Renal pelvis (tissue), 4 donors: ENCODE measurements around the gene RAPGEF3. TPM values are rescaled to one million over a fixed set of nuclear protein-coding genes. Genes with fewer than 3 reads are reported as not detected.

Source experiments
- DNase-seq: peaks from one replicate; pipeline ENCODE4 v3.0.0-alpha.2; 2013
- polyA plus RNA-seq, 3 donors: library from polyadenylated mRNA; unstranded; fragments of 120-200 nt; gene quantifications; one replicate each; pipeline ENCODE4 v1.2.1, GENCODE V29; 2013; ENCODE audit not compliant: insufficient read length in 3 of 3

The RAPGEF3 gene
- polyA plus RNA-seq, 3 donors = 67.0 to 100 (median 68.6) TPM

DNA sequence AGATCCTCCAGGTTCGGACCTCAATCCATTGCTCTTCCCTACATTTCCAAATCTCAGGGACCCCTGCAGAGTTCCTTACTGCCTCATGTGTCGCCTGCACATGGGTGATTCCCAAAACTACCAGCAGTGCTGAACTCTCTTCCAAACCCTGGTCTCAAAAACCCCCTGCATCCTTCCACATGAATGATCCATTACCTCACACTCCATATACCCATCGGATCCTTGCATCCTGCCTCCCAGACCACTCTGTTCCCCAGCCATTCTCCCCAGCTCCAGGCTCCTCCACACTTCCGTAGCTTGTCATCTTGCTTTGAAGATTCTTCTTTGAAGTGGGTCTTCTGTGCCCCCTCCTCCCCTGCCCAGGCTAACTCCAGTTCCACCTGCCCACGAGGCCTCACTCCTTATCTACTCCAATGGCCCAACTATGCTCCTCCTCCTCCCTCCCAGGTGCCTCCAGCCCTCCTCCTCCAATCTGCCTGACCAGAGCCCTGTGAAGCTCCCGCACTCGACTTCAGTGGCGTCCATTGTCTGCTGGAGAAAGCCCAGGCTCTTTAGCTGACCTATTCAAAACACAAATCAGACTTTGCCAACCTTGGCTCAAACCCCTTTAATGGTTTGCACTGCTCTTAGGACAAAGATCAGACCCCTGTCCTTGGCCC is 13.8 kb downstream of the RAPGEF3 start:
- DNase-seq = no peak

DNA sequence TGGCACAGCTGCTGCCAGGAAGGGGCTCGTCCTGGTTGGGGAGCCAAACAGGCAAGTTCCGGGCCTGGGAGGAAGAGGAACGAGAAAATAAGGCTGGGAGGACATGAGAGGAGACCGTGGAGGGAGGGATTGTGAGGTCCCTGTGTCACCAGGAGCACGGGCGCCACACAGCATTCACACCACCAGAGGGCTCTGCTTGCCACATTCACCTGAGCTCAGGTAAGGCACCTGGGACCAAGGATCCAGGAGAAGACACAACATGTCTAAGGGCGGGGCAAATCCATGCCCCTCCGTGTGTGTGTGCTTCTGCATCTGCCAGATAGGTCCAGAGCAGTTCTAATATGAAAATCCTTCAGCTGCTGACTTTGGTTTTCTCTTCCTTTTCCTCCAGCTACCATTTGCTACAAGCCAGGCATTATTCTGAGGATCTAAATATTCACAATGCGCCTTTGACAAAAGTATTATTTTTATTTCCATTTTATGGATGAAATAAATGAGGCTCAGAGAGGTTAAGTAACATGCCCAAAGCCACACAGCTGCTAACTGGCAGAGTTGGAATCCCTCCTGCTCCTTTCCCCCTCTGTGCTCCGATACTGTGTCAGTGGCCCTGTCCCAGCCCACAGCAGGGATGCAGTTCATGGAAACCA is 14.6 kb downstream of the RAPGEF3 start:
- DNase-seq = no peak

DNA sequence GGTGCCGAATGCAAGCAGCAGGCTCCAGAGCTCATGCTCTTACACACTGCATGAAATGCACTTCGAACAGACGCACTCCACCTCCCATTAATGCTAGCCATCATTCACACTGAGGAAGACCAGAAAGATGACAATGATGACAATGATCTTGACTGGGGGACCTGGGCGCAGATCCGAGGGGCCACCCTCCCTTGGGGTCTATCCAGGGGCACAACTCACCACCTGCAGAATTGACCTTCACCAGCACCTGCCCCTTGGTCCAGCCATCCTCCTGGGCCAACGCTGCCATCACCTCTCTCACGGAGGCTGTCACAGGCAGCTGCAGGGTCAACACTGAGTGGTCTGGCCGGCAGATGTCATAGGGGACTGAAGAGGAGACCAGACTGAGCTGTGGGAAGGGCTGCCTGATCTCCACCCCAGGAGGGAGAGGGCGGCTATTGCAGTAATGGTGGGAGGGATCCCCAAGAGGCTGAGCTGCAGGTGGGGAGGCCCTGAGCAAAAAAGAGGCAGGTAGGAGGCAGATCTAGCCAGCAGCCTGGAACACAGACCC is 15.3 kb downstream of the RAPGEF3 start:
- no peak for DNase-seq

DNA sequence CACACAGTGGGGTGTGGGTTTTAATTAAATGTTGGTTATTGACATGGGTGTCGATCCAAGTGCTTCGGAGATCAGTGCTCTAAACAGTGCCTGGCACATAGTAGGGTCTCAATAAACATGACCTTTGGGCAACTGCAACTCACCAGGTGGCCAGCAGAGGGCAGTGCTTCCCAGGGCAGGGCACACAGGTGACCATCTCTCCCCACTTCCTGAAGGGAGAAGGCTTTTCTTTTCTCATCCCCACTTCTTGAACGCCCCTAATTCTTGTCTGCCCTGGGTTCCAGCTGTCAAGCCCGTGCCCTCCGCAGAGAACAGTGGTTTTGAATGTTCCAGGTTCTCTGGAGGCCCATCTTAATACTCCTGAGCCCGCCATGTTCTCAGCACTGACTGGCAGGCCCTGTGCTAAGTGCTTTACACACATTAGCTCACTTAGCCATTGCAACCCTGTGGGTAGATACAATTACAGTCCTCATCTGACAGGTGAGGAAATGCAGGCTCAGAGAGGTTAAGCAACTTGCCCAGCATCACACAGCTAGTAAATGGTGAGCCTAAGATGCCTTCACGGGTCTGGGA is 16.3 kb downstream of the RAPGEF3 start:
- DNase-seq = no peak

DNA sequence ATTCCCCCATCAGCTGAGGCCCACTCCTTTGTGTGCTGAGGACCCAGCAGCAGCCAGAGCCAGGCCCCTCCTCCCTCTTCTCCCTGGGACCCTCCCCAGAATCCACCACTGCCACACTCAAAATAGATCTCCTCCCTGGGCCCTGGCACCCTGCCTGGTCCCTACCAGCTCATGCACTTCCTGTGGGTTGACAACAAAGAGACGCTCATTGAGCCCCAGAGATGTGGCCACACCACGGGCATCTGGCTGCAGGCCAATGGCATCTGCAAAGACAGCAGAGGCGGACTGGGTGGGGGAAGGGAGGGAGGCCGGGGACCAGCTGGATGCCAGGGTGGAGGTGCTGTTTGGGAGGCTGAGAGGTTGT is 17.4 kb downstream of the RAPGEF3 start:
- DNase-seq = no peak

DNA sequence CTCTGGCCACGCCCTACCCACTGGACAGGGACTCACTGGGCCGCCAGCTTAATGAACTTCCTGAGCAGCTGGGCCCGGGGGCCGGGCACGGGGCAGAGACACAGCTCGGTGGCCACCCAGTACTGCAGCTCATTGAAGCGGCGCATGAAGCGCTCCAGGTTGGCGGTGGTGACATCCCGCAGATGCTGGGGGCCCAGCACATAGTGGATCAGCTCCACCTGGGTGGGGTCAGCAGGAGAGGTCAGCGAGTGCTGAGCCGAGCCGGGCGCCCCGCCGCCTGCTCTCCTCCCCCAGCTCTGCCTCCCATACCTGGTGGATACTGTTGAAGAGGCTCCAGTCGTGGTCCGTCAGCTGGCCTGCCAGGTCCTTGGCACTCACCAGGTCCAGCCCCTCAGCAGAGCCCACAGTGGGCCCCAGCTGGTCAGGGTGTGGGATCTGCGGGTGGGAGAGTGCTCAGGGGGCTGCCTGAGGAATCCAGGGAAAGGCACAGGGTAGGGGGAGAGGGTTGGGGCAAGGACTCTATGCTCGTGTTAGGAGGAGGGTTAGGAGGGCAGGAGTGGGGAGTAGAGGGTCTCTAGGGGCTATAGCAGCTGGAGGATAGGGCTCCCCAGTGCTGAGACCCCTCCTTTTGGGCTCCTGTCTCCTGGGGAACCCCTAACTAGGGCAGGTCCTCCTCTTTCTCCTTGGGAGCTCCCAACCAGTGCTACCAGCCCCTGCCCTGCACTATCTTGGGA is 17.9 kb downstream of the RAPGEF3 start:
- no peak for DNase-seq

DNA sequence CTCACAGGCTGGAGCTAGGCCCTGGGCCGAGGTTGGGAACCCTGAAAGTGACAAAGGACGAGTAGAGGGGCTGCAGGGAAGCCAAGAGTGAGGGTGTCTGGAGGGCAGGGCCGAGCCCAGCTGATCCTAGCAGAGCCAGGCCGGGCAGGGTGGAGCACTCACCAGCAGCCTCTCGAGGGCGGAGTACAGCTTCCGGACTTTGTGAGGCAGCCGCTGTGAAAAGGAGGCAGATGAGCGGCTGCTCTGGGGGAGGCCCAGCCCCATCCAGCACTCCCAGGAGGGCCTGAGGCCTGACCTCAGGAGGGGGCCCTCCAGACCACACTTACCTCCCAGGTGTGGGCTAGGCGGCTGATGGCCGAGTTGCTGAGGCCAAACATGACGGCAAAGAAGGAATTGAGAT is 18.7 kb downstream of the RAPGEF3 start:
- no peak for DNase-seq

DNA sequence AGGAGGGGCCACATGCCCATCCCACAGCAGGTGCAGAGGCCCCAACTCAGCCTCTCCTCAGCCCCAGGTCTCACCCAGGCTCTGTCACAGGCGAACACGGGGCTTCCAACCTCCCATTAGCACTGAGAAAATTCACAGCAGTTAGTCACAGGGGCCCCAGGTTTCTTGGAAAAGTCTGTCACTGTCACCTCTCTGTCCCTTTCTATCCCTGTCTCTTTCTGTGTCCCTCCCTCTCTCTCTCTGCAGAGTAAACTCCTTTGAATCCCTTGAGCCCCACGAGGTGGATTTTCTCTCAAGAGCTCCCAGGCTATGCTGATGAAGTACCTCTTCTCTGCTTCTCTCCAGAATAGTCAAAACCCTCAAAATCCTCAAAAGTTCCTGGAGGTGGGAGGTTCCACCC is 19.4 kb downstream of the RAPGEF3 start:
- DNase-seq = no peak

DNA sequence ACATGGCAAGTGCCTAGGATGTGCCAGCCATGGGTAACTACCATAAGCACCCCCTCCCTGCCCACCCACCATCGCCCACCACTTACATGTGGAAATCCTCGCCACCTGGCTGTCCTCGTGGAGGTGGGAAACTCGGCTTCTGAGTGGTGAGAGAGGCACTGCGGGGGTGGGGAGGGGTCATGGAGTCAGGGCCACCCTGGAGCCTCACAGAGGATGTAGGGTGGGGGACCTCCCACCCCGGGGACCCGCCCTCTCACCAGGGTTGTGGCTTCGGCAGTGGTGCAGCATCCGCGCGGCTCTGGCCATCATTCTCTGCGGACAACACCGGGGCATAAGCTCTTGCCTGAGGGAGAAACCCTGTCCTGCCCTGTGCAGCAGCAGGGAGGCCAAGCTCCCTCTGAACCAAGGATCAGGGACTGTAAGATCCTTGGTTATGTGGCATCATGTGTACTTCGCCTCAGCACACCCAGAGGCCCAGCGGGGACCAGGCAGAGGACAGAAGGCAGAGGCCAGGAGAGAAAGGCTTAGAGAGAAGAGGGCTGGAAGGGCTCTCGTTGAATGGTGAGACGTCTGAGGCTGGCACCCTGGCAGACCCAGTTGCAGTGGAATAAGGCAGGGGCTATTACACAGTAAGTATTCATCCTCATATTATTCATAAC is 20.6 kb downstream of the RAPGEF3 start:
- DNase-seq = no peak

DNA sequence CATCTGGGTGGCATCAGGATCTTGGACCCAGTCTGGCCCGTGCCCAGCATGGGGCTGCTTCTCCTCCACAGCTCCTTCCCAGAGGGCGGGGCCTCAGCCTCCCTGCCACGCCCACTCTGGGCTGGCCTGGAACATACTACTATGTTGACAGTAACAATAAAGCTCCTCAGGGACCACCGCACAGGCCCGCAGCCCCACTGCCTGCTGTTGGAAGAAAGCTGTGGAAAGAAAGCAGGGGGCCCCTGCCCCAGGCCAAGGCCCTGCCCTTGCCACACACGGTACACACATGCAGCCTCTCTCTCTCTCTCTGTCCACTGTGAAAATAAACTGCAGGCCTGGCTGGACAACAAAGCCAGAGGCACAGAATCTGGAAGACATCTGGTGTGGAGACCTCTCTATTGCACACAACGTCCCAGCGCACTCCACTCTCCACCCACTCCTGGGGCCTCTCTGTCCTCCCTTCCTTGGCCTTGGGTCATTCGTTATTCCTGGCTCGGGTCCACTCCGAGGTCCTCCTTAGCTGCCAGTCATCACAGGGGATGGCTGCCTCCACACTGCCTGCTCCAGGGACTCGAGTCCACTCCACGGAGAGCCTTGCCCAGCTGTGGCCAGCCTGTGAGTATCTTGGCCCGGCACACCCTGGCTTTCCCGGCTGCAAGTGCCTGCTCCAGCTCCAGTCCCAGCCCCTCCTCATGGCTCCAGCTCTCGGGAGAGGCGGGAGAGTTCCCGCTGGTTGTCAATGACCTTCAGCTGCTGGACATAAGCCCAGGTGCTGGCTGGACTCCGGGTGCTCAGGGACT is 21.6 kb downstream of the RAPGEF3 start:
- DNase-seq = no peak

DNA sequence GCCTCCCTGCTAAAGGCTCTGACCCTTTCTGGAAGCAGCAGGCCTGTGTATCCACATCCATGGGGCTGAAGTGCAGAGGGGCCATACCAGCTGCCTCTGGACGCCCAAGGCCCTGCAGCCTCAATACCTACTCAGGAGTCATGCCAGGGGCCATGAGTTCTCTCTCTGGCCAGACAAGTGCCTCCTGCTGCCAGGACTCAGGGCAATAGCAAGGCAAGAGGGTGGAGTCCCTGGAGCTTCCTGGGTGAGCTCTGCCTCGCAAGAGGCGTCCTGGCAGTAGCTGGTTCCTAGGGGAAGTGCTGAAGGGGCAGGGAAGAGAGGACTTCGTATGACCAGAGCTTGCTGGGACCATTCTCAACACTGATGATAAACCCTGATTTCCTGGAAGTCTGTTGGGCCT is 22.5 kb downstream of the RAPGEF3 start:
- no peak for DNase-seq

DNA sequence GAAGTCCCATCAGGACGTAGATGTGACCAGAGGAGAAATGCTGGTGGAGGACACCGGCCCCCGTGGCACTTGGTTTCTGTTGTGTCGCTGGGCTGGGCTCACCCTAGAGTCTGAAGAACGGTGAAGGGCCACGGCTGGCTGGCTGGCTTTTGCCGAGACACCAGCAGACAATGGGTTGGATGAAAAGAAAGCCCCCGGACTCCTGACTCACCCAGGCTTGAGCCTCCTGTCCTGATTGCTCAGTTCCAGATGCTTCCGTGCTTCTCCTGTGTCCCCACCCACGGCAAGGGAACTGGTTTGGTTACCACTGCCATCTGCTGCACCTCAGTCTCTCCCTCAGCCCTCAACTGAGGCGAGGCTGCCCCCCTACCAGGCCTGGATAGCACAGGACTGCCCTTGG is 23.0 kb downstream of the RAPGEF3 start:
- no peak for DNase-seq

DNA sequence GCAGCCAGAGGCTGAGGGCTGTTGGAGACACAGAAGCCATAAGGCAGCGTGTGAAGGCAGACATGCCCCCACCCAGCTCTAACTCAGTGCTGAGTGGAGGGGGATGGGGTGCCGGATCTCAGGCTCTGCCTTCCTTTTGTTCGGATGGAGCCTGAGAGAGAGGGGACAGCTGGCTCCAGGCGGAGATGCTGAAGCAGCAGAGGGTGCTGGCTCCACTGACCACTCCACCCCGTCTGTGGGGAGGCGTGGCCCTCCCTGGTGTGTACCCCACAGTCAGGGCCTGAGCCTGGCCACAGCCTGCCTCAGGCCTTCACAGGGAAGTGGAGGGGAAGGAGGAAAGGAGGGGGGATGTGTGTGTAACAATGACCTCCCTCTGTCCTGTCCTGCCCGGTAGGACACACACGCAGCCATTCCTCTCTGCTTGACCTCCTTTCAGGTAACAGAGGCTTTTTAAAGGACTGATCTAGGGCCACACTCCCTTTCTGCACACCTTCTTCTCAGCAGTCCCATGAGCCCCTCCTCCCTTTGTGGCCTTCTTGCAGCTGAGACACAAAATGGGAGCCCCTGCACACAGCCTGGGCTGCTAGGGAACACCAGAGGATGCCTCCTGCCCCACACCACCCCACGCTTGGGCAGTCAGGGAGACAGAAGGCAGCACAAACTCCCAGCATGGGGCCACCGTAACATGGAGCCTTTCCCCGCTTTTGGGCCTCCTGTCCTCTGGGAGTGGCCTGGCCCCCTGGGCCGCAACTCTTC is 23.8 kb downstream of the RAPGEF3 start:
- no peak for DNase-seq

DNA sequence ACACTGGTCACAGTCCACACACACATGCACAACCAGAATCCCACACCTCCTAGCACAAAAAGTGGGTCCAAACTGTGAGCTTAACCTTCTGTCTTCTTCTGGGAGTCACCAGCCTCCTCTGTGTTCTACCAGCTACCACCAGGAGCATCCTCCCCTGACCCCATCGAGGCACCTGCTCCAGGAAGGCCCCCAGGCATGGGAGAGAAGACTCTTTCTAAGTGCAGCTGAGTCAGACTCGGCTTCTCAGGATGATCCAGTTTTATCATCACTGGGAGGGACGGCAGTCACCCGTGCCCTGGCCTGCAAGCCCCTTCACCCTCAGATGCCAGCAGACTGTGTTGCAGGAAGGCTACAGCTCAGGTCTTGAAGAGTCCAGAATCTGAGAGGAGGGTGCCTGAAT is 25.5 kb downstream of the RAPGEF3 start:
- no peak for DNase-seq

DNA sequence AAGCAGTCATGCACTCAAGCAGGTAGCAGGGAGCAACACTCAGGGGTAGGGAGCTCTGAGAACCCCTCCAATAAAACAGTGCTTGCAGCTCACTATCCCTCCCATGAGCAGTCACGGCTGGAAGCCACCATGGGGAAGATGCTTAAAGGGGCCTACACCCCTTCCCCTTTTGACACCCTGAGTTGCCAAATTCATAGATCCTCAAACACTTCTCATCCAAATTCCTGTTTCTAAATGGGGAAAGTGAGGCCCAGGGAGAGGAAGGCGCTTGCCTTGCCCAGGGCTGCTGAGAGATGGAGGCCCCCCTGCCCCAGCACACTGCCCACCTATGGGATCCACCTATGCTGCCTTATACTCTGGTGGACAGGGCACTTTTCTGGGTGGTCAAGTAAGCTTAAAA is 26.2 kb downstream of the RAPGEF3 start:
- no peak for DNase-seq

DNA sequence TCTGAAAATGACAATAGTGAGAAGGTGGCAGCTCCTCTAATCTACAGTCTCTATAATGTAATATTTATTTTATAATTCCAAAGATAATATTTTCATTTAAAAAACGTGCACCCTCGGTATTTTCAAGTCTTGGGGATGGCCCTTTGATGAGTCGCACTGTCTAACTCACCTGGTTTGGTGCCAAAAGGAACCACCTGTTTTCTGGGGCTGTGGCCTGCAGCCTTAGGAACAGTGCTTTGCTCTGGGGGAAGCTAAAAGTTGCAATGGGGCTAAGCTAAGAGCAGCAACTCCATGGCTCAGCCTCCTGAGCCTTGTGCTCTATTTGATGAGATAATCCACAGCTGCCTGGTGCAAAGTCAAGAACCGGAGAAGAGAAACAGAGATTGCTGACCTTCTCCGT is 27.0 kb downstream of the RAPGEF3 start:
- DNase-seq = no peak

DNA sequence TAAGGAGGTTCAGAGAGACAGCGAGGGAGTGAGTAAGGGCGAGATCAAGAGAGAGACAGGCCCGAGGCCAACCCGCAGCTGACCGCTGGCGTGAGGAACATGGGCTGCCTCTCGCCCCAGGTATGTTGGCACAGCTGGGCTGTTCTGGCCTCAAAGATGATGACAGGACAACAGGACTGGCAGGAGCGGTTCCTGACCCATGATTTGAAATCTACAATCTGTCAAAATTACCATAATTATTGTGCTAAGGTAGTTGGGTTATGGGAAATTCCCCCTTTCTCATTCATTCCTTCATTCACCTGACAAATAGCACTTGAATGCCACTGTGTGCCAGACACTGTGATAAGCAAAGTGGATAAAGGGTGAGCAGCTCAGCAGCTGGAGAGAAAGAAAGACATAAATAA is 28.3 kb downstream of the RAPGEF3 start:
- DNase-seq = no peak

DNA sequence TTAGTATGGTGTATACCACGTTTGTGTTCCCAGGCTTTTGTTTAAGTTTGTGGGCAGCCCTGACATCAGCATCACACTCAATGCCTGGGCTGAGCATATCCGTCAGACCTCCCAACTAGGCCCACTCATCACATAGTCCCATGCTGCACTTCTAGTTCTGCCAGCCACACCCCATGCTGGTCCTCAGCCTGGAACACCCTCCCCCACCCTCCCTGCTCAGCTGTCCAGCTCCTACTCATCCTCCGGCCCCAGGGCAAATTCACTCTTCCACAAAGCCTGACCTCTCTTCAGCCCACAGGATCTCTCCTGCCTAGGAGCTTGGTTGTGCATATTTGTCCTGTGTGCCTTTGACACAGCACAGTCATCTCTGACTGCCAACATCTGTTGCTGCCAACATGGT is 29.4 kb downstream of the RAPGEF3 start:
- DNase-seq = no peak

DNA sequence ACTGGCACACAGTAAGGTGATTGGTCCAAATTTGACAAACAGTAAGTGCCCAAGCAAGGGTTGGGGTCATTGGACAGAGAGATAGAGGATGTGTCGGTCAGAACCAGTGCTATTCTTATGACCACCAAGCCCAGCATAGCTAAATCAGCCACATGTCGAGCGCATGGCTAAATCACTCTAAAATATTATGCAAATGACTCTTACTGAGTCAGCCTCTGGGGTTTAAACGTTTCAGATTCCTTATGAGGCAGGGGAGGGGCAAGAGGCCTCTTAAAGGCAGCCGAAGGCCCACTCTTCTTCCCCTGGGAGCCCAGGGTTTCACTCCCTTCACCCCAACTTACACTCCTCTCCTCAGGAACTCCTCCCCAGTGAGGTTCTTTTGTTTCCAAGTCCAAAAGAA is 32.8 kb downstream of the RAPGEF3 start:
- DNase-seq = no peak

DNA sequence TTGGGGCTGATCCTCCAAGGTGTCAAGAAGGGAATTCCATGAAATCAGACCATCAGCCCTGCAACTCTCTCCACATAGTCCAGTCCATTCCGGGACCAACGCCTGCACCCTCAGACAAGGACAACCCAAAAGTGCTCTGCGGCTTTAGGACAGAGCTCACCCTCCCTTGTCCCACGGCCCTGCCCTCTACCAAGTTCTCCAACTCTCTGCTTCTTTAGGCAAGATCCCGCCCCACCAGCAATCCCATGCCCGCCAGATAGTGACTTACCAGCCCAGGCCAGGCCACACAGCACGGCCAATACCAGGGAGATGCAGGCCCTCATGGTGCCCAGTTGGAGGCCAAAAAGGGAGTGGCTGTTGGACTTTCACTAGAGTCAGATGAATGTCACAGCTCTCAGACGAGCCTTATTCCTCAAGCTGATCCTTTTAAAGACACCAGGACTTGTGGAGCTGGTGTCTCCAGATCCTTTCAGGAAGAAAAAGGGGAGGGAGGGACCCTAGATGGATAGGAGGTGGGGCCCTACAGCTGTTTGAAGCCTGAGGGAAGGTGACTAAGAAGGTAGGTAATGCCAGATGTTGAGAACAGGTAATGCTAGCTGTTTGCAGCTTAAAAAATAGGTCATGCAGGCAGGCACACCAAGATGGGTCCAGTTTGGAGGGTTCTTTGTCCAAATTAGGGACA is 33.4 kb downstream of the RAPGEF3 start, which contains the start of gene ENDOU:
Gene ENDOU, minus strand, starts transcription at position 400 of the 682 bp plus-strand sequence. Its CDS starts 77 bp downstream, at position 323.
- DNase-seq = no peak
